Activated CD8-positive, alpha-beta memory T cell treated with anti-CD3 and anti-CD28 coated beads for 4 hours (primary cell): Measurements from ENCODE around the gene IRAG1.
"Not testable (repeated sequence)": the region's sequence is repeated elsewhere in the genome, so short reads cannot be mapped to it uniquely, and the experiment has no call there.

Experiments
- DNase-seq, 2 donors: peaks; one replicate each; pipeline ENCODE4 v3.0.0-alpha.2; 2020; ENCODE audit warnings: low read depth in 2 of 2

Gene IRAG1

DNA sequence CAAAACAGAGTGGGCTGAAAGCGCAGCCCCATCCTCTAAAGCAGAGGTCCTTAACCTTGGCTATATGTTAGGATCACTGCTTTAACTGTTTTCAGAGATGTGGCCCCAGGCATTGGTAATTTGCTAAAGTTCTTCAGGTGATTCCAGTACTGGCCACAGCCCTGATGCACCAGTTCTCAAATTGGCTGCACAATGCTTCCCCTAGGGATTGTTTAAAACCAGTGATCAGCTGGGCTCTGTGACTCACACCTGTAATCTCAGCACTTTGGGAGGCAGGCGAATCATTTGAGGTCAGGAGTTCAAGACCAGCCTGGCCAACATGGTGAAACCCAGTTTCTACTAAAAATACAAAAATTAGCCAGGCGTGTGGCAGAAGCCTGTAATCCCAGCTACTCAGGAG lies 8.4 kb upstream of the IRAG1 start:
- no peak for DNase-seq

DNA sequence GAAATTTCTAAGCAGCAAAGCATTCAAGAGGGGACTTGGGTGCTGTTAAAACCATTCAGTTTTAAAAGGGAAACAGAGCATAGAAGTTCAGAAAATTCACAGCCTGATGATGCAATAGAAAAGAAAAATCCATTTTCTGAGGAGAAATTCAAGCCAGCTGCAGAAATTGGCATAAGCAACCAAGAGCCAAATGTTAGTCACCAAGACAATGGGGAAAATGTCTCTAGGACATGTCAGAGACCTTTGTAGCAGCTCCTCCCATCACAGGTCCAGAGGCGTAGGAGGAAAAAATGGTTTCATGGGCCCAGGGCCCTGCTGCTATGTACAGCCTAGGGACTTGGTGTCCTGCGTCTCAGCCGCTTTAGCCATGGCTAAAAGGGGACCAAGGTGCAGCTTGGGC lies 5.5 kb upstream of the IRAG1 start:
- no peak for DNase-seq

DNA sequence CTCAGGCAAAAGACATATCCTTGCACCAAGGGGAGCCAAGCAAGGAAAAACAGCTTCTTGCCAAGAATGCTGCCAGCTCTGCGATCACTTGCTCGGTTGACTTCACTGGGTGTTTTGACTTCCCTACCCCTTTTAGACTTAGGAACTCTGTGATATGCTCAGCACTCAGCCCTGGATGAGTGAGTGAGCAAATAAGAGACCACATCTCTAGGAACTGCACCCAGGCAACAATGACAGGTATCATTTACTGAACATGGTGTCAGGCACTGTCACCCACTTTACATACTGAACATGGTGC lies 3.7 kb upstream of the IRAG1 start:
- no peak for DNase-seq

DNA sequence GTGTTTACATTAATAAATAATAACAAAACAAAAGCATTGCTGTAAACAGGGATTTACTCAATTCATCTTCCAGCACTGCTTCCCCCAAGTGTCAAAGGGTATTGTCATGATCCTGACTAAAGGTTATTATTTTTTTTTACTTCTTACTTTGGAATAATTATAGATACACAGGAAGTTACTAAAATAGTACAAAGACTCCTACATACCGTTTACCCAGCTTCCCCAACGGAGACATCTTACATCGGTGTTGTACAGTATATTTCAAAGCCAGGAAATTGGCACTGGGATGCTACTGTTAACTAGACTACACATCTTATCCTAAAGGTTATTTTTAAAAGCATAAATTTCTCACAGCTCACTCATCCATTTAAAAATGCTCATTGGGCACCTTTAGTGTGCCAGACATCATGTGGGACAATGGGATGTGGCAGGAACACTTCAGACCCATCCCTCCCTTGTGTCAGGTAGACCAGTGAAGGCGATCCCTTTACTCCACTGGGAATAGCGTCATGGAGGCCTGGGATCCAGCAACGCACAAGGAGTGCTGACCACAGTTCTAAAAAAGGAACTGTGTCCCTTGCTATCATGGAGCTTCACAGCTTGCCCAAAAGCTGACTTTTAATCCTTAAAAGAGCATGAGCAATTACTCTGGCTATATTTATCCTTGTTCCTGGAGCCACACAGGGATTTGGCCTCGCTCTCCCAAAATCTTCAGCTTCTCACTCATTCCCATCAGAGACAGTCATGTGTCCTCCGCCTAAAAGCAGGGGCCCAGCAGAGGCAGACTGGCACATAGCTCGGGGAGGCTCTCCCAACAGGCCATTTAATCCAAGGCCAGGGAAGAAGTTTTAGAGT lies 3.1 kb upstream of the IRAG1 start:
- DNase-seq: no peak

DNA sequence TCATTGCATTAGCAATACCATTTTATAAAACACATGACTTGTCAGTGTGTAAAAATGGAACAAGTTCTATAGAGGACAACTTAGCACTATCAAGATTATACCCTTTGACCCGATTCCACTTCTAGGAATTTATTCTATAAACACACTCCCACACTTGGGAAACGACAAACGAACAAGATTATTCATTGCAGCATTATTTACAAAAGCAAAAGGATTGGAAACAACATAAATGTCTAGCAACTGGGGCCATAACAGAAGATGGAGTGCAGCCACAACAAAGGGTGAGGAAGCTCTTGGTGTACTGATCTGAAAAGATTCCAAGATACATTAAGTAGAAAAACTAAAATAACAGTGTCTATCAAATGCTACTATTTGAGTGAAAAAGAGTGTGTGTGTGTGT lies 2.3 kb upstream of the IRAG1 start:
- no peak for DNase-seq

DNA sequence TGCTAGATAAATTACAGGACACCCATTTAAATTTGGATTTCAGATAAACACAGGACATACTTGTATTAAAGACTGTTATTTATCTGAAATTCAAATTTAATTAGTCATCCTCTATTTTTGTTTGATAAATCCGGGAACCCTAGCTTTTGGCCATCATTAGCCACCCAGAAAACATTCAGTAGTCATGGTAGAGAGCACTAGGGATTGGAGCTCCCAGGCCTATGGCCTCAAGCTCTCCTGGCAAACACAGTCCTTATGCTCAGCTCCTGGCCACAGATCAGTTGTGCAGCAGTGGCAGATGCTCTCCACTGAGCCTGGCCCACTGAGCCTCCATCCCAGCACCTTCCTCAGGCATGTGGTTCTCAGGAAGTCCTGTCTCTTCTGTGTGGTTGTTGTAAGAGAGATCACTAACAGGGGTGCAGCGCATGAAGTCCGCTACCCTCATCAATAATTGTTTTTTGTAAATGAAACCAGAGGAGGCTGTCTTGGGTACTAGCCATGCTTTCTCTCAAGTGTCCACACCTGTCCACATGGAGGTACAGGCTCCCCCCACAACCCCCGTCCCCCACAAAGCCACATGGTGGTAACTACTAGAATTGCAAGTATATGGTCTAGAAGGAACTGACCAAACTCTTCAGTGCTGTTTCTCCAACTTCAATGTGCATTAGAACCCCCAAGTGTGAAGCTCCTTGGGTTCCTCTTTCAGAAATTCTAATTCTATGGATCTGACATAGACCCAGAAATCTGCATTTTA lies 1.1 kb upstream of the IRAG1 start:
- no peak for DNase-seq

DNA sequence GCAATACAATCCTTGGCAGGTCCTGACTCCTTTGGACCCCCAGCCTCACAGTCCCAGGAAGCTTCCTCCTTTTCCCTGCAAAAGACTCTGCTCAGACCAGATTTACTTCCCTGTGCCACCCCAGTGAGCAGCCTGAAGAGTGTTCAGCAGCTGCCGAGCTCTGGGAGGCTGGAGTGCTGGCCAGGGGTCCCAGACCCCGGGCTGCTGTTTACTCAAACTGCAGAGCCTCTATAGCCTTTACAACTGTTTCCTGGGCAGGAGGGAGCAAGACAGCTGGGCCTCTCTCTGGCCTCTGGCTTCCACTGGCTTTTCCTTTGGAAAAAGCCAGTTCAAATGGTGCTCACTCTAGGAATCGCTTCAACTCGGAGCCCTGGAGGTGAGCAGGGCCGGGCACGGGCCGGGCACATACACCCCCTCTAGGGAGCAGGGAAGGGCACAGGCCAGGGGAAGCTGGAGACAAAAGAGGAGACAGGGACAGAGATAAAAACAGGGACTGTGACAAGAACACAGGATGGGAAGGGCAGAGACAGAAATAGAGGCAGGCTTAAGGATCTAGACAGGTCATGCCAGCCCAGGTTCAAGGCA lies 932 bp downstream of the IRAG1 start:
- no peak for DNase-seq

DNA sequence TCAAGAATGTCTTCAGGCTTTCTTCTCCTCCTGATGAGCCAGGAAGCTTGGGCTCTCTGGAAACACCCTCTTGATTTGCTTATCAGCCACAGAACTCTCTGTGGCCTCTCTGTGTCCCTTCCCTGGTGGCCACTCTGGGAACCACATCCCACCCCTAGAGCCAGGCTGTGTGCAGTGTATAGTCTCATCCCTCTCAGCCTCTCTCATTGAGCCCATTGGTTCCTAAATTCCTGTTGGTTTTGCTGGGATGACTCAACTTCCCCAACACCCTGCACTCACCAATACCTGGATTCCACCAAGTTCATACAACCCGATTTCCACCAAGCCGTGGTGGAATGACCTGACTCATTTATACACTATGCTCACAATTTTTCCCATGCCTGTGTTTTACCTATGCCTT lies 5.2 kb downstream of the IRAG1 start:
- DNase-seq: no peak

DNA sequence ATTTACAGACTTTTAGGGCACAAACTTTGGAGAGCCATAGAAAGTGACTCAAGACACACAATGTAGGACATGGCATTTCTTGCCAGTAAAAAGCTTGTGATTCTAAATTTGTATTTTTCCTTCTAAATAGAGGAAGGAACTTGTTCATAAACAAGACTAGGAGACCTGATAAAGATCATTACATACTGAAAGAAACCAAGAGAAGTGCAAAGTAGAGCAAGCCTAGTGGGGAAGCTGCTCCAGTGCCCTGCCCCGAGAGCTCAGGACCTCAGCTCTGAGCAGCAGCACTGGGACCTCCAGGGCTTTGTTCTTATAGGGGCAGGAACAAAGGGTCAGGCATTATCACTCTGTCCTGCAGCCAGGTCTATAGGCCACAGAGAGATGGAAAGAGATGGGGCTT lies 7.2 kb downstream of the IRAG1 start:
- DNase-seq: no peak

DNA sequence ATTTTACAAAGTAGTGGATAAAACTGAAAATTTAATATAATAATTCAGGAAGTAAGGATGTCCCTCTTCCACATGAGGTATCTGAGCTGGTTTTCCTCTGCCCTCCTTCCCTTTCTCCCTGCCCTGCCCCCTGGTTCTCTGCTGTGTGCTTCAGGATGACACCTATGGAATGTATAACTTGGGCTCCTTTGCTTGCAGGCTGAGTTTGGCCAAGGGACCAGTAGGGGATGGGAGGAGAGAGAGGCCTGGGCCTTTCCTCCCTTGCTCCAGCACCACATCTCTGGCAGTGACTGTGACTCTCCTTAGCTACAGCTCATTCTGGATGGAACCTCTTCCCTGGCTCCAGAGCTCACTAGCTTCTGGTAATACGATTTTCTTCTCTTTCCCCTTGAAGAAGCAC lies 10.1 kb downstream of the IRAG1 start:
- DNase-seq: no peak

DNA sequence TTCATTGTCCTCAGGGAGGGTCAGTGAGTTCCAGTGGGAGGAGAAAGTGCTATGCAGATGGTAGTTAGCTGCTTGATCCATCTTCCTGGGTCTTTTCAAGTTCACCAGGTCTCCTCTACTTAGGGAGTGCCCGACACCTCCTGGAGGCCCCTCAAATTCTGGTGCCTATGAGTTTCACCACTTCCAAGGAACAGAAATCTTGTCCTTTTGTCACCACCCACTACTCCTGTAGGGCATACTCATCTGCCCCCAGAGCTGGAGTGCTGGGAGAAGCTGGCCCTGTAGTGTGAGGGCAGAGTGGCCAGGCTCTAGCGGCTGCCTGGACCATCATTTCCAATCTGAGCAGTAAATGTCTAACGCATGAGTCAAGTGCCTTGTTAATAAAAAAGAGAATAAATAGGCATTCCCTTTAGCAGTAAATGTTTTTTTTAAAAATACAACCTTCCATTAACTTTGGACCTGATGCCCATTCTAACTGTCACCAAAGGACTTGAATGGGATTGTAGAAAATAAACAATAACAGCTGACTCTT lies 12.5 kb downstream of the IRAG1 start:
- no peak for DNase-seq

DNA sequence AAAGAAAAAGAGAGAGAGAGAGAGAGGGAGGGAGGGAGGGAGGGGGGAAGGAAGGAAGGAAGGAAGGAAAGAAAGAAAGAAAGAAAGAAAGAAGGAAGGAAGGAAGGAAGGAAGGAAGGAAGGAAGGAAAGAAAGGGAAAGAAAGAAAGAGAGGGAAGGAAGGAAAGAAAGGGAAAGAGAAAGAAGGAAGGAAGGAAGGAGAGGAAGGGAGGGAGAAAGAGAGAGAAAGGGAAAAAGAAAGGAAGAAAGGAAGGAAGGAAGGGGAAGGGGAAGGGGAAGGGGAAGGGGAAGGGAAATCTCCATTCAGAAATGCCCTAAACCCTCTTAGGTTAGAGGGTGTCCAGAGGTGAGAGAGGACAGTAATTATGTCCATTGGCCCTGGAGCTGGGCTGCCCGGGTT lies 13.3 kb downstream of the IRAG1 start:
- not testable (repeated sequence) for DNase-seq

DNA sequence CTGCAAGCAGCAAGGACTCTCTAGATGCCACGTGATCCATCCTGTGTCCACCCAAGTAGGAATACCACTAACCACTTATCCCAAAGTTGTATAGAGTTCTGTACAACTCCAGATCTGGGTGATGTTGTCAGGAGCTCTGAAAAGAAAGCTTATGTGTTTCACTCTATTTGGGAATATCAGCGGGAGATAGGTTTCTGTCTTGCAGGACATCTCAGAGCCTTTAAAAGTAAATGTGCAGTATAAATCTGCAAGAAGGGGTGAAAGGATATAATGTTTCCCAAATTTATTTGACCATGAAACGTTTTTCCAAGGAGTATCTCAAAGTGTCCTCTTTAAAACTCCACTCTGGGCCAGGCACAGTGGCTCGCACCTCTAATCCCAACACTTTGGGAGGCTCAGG lies 13.9 kb downstream of the IRAG1 start:
- DNase-seq: no peak

DNA sequence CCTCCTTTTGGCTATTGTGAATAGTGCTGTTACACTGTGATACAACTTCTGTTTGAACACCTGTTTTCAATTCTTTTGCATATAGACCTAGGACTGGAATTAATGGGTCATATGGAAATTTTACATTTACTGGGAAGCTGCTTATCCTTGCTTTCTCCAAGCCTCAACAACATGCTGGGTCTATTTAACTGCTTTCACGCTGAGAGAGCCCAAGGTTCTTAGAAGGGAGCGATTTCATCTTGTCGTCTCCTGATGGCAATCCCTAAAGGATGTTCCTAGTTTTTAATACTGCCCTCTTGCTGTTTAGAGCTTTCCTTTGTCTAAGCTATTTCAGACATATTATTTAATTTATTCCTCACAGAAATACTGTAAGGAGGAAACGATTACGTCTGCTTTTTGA lies 15.5 kb downstream of the IRAG1 start:
- DNase-seq: no peak

DNA sequence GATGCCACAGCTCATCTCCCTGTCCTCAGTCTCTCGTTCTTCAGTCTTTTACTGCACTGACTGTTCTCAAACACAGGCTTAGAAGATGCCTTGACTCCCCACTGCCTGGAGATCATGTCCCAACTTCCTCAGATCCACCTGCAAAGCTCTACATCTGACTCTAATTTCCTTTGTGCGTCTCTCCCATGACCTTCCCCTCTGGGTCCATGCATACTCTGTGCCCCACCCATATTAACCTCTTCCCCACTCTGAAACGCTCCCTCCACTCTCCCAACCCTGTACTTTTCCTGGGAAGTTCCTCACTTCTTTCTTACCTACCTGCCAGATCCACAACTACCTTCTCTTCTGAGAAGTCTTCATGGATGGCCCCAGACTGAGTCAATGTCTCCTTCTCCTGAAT lies 16.6 kb downstream of the IRAG1 start:
- no peak for DNase-seq

DNA sequence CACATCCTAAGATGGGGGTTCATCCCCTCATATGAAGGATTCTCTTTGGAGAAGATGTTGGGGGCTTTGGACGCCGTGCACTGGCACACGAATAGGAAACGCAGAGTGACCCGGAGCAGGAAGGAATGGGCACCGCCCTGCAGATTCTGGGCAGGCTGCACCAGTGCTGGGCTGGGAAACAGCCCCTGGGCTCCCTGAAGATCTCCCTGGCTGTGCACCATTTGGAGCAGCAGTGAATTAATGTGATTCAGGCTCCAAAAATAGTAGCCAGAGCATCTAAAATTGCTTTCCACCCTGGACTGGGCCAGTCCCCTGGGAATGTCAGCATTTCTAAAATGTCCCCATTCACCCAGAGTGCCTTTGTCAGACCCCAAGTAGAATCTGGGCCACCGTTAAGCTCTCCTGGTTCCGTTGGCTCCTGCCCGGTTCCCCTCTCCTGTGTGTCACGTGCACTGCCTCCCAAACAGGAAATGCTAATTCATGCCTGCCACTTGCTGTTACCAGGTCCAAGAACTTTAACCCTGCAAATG lies 18.6 kb downstream of the IRAG1 start:
- DNase-seq: no peak

DNA sequence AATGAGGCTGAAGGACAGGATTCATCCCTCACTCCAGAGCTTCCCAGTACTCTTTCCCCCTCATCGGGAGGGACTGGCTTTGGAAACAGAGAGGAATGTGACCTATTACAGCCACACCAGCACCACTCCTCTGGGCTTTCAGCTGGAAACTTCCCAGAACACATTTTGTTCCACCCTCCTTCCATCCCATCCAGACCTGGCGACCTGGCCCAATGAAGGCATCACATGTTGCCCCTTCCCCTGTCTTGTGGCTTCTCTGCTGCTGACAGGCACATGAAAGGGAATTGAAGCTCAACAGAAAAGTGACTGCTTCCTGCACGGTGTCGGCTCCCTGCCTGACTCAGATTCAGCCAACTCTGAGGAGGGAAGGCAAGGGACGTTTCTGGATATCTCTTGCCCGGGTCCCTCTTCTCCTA lies 19.1 kb downstream of the IRAG1 start:
- DNase-seq: no peak

DNA sequence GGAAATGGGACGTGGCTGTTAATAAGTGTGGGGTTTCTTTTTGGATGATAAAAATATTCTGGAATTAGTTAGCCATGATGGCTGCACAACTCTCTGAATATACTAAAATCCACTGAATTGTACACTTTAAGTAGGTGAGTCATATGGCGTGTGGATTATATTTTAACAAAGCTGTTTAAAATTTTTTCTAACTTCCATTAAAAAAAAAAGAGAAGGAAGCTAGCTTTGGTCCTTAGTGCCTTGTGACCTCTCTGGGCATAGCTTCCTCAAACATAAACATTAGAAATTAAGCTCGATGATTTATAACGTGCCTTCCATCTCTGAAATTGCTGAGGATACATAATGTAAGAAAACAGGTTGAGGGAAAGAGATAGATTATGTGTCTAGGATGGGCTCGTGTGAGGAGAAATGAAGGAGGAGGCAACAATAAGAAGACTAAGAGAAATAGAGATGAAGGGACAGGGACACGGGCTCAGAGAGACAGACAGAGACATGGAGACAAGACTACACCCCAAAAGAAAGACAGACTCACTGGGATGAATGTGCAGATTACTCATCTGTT lies 20.0 kb downstream of the IRAG1 start:
- DNase-seq: no peak

DNA sequence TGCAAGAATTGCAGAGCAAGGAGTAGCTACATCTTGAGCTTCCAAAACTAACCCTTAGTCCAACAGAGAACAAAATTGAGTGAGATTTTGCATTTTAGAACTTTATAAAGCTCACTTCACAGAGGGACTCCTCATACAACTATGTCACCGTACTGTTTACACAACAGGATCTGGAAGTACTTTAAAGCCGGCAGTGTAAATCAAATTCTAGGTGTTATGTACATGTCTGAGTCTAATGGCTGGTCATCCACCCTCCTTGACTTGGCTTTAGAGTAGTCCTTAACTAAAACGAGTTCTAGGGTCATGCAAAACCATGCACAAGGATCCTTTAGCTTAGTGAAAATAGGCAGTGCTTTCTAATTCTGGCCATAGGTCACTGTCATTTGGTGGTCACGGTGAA lies 23.5 kb downstream of the IRAG1 start:
- DNase-seq: no peak

DNA sequence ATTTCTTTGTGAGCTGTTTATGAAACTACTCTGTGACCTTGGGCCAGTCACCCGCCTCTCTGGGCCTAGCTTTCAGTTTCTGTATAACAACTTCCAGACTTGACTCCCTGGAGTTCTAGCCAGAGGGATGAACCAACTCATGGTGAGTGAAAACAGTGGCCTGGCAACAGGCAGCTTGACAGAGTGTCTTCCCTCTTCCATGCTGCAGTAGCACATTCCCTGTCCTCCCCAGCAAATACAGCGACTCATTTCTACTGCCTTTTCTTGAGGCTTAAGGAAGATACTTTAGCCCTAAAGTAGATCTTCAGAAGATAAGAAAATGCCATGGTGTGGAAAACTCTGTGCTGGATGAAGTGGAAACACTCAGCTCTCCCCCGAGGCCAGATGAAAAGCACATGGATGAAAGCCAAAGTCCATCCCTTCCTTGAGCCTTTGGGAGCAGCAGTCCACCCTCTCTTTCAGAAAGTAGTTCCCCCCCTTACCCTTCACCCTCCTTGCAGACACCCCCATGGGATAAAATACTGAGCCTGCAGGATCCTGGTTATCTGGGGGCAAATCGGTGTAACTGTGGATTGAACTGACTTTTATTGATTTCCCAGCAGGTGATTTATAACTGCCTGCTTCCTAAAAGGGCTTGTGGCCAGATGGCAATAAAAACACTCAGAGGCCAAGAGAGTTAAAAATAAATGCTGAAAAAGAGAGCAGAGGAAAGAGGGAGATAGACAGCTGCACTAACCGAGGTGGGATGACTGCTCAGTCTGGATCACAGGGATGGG lies 24.1 kb downstream of the IRAG1 start:
- DNase-seq: no peak

DNA sequence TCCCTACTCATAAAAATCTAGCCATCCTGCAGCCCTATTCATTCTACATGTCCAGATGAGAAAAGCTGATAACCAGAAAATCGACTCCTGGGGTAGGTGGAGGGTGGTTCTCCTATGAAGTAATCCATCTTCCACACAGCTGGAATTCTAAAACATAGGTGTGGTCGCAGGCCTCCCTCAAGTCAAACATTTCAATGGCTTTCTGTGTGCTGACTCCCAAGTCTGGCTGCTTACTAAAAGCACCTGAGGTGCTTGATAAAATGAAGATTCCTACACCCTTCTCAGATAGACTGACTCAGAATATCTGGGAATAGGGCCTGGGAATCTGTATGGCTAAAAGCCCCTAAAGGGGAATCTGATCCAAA lies 26.1 kb downstream of the IRAG1 start:
- no peak for DNase-seq
